NCI-H345 (cell line): ENCODE results near the gene WDFY3.
"Not testable (repeated sequence)": the region's sequence is repeated elsewhere in the genome, so short reads cannot be mapped to it uniquely, and the experiment has no call there.

Source experiments
- DNase-seq: peaks from one replicate; lab custom pipeline; 2025; lab: John Stamatoyannopoulos, UW

WDFY3 gene

DNA sequence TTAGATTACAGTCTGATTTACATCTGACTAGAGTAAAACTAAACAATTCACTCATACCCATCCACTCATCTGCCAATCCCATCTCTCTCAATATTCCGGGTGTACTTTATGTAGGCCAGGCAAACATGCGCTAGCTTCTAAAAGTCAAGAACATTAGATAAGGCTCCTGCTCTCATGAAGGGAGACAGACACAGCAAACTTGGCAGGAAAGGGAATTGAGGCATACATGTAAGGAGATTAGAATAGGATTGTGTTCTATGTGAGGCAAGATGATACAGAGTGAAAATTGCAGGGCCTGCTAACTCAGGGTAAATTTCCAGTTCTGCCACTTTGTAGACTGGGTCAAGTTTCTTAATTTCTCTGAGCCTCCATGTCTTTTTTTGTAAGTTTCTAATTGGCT, 247.8 kb downstream of the WDFY3 start:
- no peak for DNase-seq

DNA sequence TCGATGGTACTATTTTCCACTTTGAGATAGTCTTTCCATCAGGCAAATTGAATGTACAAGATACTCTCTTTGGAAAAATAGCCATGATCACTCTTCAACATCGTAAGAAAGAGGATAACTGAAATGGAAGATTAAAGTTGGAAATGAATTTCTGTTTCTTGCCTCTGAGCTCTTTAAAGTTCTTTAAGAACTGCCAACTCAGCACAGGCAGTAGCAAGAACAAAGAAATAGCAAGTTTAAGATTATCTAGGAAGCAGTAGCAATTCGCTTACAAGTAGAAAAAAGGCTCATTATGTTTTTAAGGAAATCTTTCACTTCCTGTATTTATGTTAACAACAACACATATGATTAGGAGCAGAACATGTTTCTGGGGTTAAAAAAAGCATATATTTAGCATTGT, 255.9 kb downstream of the WDFY3 start:
- no peak for DNase-seq

DNA sequence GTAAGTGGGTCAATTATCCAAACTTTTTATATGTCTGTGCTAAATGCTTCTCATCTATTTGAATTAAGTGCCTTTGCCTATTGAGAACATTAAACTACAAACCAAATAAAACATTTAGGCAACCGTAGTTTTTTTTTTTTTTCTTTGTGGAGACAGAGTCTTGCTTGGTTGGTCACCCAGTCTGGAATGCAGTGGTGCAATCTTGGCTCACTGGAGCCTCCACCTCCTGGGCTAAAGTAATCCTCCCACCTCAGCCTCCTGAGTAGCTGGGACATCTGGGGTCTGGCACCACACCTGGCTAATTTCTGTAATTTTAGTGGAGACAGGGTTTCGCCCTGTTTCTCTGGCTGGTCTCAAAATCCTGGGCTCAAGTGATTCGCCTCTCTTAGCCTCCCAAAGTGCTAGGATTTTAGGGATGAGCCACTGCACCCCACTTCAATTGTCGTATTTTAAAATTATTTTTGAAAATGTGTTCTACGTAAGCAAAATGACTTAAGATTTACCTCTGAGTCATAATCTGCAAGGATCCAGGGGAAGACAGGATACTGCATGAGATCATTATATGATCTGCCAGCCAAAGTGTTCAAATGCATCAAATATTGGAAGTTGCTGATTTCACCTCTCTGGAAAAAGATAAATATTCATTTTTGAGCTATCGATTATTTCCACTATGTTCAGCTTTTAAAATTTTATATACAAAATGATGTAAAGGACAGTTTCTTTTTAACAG, 257.9 kb downstream of the WDFY3 start:
- DNase-seq: no peak

DNA sequence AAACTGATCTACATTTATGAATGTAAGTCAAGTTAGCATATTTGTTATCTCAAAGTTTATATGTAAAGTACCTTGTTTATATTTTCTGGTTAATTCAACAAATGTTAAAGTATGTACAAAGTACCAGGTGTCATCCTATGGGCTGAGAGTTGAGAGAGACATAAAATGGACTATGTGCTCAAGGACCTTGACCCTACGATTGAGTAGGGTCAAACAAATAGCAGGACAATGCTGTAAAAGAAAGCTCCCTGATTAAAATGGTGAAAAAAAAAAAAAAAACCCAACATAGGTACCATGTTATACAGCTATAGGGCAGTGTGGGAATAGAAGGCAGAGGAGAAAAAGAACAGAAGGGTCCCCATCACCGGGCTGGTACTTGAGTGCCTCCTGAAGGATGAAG, 260.2 kb downstream of the WDFY3 start:
- DNase-seq: no peak

DNA sequence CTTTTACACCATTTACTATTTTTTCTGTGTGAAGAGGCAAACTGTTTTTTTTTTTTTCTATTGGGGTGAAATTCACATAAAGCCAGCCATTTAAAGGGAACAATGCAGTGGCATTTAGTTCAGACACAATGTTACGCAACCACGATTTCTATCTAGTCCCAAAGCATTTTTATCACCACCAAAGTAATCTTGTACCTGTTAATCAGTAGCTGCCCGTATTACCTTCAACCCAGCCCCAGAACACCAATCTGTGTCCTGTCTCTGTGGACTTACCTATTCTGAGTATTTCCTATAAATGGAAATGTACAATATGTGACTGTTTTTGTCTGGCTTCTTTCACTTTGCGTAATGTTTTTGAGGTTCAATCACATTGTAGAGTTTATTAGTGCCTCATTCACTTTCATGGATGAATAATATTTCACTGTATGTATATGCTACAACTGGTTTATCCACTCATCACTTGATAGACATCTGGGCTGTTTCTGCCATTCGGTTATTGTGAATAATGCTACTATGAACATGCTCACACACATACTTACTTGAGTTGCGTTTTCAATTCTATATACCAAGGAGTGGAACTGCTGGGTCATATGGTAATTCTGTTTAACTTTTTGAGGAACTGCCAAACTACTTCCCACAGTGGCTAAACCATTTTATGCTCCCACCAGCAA, 267.4 kb downstream of the WDFY3 start:
- DNase-seq: no peak

DNA sequence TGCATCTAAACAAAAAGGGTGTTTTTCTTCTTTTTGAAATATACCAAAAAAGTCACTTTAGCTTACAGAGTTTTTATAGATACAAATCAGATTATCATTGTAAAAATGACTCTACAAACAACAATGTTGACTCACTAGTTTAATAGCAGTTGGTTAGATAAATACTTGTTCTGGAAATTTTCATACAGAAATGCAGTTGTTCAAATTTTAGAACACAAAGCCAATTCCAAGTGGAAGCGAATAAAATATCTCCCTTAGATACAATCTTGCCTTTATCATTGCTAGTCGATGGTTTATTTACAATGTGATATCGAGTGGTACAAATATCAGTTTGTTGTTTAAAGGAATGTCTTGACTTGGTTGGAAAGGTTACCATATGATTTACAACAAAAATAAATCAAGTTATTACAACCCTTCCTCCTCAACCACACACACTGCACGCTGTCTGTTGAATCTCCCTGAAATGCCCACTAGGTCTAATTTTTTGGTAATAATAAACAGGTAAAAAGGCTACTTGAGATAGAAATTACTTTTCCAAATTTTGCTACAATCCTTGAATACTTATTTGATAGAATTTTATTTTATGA, 268.8 kb downstream of the WDFY3 start:
- no peak for DNase-seq

DNA sequence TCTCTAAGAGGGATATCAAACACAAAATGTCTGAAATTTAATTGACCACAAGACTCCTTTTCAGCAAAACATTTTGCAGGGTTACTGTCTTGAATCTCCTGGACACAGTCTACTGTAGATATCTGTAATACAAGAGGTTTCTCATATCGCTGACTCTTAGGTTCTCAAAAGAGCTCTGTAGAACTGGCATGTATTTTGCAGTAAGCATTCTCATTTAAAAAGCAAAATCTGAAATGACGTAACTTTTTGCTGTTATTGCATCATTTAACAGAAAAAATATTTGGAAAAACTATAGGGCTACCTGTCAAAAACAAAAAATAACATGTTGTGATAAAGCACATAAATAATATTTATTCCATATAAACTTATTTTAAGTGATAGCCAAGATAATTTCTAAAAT, 269.3 kb downstream of the WDFY3 start:
- DNase-seq: no peak

DNA sequence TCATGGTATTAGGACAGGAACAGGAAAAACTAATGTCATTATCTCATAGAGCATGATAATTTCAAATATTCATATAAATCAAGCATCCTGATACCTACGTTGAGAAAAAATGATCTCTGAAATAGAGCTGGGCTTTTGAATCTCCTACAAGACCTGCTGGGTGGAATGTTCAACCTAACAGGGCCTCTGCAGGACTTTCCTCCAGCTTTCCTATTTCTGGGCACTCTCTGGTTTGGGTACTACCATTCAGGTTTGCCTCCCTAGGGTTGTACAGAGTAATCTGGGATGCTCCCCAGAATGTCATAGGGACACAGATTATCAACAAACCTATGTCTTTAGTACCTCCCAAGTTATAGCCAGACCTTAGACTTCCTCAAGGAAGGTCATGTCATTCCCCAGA, 274.7 kb downstream of the WDFY3 start:
- DNase-seq: no peak

DNA sequence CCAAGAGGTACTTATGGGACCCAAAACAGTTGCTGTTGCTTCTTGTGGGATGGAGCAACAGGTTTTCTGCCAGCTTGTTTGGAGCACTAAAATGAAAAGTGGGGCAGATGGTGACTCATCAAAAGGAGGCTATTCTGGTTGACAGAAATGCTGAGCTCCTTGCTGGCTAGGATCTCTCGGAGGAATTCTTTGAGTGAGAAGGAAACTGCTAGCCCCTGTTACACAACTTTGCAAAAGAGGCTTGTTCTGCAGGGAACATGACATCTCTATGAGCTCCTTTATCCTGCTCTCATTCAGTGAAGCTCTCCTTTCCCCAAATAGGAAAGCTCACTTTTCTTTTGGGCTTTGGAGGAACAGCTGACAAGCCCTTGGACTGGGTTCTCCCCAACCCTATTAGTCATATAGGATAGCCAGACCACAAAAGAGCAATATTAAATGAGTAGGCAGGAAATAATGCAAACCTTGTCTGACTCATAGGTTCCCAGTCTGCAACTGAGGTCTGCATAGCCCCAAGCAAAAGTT, 275.3 kb downstream of the WDFY3 start:
- DNase-seq: no peak

DNA sequence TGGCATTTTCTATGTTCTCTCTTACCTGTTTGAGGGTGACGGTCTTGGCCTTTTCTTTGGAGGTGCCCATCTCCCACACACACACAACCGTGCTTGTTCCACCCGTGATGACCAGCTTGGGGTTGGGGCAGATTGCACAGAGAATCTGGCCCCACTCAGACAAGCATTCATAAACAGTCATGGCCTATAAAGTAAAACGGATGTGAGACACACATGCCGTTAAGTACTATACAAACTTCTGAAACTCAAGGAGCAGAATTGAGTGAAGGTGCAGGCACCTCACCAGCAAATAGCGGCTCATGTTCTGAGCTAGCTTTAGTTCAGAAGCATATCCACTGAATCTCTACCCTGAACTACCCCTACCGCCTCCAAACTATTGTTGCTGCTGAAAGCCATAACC, 276.0 kb downstream of the WDFY3 start:
- no peak for DNase-seq

DNA sequence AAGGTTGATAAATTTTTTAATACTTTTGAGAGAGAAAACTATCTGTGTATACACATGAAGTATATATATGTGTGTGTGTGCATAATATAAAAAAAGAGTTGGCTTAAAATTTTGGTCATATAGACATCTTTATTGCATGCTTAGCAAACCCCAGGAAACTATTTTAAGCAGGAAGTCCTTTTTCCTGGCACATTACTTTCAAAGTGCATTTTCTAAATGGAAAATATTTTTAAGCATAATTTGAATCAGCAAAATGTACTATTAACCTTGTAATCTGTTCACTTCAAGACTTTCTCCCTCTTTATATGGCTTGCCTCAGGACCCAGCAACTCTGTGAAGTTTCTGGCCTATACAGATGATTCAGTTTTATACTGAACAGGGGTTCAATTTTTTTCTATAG, 277.3 kb downstream of the WDFY3 start:
- DNase-seq: no peak

DNA sequence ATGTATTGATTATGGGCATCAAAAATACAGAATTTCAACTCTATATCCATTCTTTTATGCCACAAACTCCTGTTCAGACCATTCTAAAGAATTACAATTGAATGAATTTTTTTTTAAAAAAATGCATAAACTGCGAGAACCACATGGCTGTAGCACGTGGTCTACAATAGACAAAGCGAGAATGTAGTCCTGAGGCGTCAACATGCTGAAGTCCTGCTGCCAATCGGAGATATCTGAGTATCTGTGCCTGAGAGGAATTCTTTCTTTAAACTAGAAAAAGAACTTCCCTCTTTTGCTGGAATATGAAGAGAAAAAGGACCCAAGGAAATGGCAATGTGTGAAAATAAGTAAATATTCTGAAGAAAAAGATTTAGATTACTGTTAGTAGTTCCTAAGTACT, 277.9 kb downstream of the WDFY3 start:
- no peak for DNase-seq

DNA sequence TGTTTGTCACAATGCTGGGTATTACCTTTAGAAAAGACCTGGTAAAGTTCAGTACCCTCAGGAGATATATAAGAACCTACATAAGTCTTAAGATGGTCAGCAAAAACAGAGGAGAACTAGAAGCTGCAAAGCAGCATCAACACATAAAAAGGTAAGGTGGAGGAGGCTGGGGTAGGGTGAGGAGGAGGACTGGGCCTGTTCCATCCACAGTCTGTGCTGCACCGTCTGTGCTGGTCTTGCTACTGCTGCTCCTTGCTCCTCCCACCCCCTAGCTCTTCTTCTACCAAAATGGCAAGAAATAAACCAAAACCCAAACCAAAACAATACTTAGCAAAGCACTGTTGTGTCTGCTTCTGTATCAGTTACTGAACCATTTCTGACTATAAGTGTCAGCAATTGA, 281.4 kb downstream of the WDFY3 start:
- DNase-seq: no peak

DNA sequence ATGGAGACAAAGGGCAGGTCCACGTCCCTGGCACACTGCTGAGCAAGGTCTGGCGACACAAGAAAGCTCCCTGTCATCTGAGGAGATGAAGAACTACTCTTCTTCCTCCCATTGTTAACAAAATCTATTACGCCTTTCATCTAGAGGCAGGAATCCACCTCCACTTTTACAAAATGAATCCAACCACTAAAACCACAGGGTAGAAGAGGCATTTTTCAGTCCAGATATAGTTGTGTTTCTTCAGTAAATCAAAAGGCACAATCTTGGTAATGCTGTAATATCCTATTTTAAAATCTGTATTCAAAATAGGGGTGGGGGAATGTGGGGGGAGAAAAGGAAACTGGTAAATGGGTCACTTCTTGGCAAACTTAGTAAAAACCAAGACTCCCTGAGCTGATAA, 282.1 kb downstream of the WDFY3 start:
- DNase-seq: no peak

DNA sequence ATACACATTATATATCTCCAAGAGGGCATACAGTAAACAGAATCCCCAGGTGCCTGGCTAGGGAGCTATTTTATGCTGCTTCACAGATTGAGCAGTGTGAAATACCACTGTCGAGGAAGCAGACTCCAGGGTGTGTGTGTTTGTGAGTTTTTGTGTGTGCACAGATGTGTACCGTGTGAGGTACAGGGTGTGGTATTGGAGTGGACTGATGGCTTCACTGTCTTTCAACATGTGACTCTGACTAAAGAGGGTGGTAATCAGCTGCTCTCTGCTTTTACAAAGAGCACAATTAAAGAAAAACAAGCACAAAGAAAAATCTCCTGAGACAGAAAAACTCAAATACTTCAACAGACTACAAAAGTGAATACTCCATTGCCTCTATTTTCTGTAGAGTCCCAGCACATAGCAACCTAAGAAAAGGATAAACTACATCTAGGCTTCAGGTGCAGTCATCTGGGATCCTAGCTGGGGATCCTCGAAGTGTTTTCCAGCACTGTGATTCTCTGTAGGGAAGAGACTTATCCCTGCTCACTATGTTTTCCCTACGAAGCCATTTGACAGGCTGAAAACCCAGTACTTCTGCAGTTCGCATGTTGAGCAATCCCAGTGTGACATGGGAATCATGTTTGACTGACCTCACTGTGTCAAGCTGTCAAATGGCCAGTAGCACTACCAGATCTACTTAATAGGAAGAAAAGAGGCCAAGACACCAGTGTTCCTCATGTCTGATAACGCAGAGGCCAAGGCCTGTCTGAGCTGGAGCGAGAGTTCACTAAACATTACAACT, 283.2 kb downstream of the WDFY3 start:
- no peak for DNase-seq

DNA sequence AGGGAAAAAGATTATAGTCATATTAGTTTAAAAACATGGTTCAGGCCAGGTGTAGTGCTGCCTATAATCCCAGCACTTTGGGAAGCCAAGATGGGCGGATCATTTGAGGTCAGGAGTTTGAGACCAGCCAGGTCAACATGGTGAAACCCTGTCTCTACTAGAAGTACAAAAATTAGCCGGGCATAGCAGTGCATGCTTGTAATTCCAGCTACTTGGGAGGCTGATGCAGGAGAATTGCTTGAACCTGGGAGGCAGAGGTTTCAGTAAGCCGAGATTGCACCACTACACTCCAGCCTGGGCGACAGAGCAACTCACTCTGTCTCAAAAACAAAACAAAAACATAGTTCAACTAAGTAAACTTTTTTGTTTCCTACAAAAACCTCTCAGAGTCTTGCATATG, 283.8 kb downstream of the WDFY3 start:
- not testable (repeated sequence) for DNase-seq

DNA sequence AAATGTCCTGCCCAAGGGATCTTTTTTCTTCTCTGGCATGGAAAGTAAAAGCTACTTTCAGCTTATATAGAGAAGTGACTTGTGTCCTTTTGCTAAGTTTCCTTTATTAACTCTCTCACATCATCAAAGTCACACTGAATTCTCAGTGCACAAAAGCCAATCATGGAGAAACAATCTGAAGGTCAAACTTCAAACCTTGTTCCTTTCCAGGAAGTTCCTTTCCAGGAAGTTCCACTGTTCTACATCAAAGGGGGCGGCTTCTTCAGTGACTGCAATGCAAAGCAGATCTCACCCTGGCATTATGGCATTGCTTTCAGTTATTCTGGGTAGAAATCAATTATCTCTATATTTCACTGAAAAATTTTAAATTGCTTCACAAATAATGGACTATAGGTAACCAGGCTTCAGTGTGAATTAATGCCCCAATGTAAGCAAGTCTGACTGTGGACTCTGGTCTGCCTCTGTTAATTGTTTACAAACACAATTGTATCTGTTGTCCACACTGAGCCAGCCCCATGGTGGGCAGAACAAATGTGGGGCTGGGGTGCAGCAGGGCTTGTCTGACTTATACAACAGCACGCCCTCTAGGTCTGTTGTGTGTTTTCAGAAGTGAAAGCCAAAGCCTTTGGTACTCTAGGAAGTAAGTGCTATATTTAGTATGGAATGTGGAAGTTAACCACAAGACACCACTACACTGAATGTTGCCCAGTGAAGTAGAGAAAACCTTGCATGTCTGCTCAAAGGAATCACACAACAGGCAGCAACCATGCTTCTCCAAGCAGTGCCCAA, 284.8 kb downstream of the WDFY3 start:
- no peak for DNase-seq

DNA sequence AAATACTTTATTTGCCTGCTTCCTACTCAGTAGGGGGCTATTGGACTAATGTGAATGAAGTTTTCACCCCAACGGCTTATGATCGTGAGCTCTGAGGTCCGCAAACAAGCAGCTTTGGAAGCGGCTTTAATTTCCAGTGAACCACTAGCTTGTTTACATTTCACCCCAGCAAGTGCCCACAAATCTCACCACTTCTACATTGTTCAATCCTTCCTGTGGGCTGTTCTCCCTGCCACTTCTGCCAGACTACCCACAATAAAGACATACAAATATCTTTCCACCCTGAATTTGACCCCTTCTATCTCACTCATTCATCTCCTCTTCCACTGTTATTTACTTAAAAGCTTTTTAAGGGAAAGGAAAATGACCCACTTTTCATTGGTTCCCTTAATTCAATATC, 285.5 kb downstream of the WDFY3 start:
- DNase-seq: no peak

DNA sequence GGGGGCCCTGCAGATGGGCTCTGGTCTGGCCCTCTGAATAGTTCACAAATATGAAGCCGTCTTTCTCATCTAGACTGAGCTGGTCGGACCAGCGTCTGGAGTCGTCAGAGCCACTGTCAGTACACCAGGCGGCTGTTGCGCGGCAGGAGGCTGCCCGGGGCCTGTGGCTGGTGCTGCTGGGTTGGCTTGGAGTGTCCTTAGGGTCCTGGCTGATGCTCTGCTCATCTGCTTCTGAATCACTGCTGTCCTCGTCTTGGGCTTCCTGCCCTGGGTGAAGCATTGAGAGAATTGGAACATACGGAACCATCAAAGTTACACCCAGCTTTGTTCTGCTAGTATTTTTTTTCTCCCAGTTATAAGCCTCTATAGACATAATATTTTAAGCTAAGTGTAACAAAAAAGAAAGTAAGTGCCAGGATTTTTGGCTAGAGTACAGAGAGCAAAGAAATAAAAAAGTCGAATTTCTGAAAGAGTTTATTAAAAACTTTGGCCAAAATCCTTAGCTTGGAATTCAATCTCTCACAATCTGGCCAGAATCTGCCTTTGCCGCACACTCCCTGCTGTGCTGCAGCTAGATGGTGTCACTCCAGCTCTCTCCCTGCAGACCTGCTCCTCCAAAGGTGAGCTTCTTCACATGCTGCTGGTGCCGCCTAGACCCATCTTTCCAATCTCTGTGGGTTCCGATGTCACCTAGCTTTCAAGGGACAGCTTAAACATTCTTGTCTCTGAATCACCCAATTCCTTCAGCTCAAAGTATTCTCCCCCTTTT, 287.3 kb downstream of the WDFY3 start:
- no peak for DNase-seq

DNA sequence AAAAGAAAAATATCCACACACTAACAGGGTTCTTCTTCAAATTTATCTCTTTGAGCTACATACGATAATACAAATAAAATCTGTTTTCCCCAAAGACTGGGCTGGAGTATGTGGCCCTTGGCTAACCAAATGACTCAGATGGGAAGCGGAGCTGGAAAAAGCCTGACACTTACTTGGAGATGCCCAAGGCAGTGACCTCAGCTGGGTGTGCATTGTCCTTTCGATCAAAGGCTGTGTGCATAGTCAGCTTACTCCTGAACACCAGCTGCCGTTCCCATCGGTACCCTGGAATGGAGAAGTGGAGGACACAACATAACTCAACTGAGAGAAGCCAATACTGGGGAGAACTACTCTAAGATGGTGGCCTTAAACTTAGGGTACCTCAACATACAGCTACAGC, 288.5 kb downstream of the WDFY3 start:
- no peak for DNase-seq

DNA sequence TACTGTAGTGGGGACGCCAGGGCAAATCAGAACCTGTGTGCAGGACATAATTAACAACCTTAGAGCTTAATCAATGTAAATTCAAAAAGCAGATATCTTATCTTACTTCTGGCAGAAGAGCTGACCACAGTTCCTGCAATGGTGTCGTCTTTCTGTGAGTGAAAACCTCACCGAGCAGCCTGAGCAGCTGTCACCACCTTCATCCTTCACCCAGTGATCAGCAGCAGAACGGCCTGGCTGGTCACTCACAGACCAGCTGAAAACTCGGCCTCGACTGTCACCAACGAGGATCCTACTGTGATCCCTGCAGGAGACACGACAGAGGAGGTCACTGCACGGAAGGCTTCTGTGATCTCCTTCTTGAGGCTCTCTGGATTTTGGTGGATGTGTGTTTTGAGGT, 289.4 kb downstream of the WDFY3 start:
- no peak for DNase-seq
